Measurements from ENCODE around the gene COL9A3.

Gene COL9A3

GRCh38 chr20:62838128-62838891 is 21.5 kb downstream of the COL9A3 start:
- DNase-seq (ENCODE audit: low spot score) = peak; percentile 68
- TF ChIP-seq CTCF (IDR thresholded peaks at IDR 0.05; ENCODE audit: extremely low read depth, missing control alignments) = no peak

- TF ChIP-seq CTCF (IDR thresholded peaks at IDR 0.05; ENCODE audit: extremely low read depth, missing control alignments) = no peak
- no peak for DNase-seq (ENCODE audit: low spot score)
Measured at GRCh38 chr20:62839261-62839660, 22.4 kb downstream of the COL9A3 start.

GRCh38 chr20:62839816-62840215 is 23.0 kb downstream of the COL9A3 start:
- no peak for DNase-seq (ENCODE audit: low spot score)
- TF ChIP-seq CTCF (IDR thresholded peaks at IDR 0.05; ENCODE audit: extremely low read depth, missing control alignments) = no peak

GRCh38 chr20:62840244-62841197 is 23.7 kb downstream of the COL9A3 start:
- DNase-seq (ENCODE audit: low spot score) = no peak
- no peak for TF ChIP-seq CTCF (IDR thresholded peaks at IDR 0.05; ENCODE audit: extremely low read depth, missing control alignments)

- no peak for TF ChIP-seq CTCF (IDR thresholded peaks at IDR 0.05; ENCODE audit: extremely low read depth, missing control alignments)
- DNase-seq (ENCODE audit: low spot score) = no peak
Measured at GRCh38 chr20:62841705-62842212, 24.9 kb downstream of the COL9A3 start.

- no peak for DNase-seq (ENCODE audit: low spot score)
- no peak for TF ChIP-seq CTCF (IDR thresholded peaks at IDR 0.05; ENCODE audit: extremely low read depth, missing control alignments)
Measured at GRCh38 chr20:62843656-62844055, 26.8 kb downstream of the COL9A3 start.

GRCh38 chr20:62844182-62844581 is 27.3 kb downstream of the COL9A3 start:
- TF ChIP-seq CTCF (IDR thresholded peaks at IDR 0.05; ENCODE audit: extremely low read depth, missing control alignments) = no peak
- no peak for DNase-seq (ENCODE audit: low spot score)
